ENCODE measurements around the gene LDLRAD3.

Gene LDLRAD3

DNA sequence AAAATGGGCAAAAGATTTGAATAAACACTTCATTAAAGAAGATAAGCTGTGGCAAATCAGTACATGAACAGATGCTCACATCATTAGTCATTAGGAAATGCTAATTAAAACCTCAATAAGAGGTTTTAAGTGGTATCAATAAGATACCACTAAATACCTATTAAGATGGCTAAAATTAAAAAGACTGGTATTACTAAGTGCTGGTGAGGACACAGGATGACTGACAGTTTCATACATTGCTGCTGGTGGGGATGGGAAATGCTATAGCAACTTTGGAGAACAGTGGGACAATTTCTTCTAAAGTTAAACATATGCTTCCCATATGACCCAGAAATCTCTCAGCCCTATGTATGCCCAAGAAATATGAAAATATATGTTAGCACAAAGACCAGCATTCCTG lies 276.1 kb downstream of the LDLRAD3 start:
- no peak for DNase-seq

DNA sequence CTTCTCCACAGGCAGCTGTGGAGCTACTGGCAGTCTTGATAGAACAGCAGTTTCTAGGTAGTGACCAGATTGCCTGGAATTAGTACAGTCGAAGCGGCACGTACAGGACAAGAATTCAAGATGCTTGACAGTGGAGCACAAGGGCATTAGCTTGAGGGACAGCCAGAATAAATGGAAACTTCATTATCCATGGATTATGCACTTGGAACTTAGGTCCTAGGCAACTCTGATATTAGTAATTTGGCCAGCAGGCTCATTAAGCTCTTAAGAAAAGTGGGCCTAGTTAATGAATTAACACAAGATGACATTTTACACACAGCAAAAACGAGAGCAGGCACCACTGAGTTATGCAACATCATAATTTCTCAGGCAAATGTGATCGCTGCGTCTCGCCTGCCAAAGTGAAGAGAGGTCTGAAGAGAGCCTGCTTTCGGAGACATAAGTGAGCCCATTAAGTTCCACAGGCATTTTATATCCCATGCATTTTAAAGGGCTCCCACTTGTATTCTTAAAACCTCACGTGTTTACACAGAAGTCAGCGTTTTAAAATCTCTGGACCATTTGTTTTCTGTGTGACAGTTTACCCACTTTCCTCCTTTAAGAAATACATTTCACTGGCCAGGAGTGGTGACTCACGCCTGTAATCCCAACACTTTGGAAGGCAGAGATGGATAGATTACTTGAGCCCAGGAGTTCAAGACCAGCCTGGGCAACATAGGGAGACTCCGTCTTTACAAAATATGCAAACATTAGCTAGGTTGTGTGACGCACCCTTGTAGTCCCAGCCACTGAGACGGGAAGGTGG lies 279.2 kb downstream of the LDLRAD3 start:
- no peak for DNase-seq

DNA sequence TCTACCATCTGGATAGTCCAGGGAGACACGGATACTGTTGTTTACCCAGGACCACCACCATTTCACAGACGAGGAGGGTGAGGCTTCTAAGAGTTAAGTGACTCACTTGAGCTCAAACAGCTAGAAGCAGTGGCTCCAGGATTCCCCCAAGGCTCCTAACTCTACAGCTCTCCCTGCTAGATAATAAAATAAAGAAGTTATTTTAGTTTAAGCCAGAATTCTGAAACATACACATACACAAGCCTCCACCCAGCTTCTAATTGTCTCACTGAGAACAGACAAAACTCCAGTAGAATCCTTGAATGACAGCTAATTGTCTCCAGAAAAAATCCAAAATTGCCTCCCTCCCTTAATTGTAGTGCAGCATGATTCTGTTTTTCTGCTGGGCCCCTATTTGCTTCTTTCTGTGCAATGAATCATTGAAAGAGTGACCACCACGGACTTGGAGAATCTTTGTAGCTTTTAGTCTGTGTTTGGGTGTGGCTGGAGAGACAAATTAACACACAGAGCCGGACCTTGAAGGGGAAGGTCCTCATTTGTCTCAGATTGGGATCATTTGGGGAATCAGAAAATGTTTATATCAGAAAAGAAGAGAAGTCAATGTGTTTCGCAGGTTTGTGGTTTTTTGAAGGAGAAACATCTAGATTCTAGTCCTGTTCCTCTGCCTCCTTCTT lies 280.5 kb downstream of the LDLRAD3 start:
- no peak for DNase-seq

DNA sequence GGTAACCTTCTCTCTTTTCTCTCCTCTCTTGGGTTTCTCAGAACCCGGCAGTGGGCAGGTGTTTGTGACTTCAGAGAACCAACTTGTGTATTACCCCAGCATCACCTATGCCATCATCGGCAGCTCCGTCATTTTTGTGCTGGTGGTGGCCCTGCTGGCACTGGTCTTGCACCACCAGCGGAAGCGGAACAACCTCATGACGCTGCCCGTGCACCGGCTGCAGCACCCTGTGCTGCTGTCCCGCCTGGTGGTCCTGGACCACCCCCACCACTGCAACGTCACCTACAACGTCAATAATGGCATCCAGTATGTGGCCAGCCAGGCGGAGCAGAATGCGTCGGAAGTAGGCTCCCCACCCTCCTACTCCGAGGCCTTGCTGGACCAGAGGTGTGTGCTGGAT lies 283.2 kb downstream of the LDLRAD3 start:
- no peak for DNase-seq

DNA sequence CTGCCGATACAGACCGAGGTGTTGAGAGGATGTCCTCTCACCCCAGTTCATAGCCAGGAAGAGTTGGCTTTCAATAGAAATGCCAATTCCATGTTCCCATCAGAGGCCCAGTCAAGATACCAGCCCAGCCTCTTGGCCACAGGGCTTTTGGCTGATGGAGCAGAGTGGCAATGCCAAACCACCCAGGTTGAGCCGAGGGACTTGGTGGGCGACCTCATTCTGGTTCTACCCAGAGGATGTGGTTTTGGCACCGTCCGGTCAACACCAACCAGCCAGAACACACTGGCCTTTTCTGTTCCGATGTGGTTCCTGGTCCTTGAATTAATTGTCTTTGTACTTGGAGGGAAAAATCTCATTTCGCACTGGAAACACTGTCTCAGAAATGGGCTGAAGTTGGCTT lies 284.8 kb downstream of the LDLRAD3 start:
- DNase-seq, result no peak

DNA sequence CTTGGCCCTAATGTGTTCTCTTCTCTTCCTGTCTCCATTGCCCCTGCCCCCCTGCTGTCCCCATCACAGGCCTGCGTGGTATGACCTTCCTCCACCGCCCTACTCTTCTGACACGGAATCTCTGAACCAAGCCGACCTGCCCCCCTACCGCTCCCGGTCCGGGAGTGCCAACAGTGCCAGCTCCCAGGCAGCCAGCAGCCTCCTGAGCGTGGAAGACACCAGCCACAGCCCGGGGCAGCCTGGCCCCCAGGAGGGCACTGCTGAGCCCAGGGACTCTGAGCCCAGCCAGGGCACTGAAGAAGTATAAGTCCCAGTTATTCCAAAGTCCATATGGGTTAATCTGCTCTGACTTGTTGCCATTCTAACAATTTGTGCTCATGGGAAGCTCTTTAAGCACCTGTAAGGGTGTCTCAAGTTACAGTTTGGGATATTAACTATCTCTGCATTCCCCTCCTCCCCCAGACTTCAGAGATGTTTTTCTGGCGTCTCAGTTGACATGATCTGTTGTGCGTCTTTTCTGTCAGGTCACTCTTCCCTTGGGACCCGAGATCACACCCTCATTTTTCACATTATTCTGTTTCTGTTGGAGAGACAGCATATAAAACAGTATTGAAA lies 285.3 kb downstream of the LDLRAD3 start:
- no peak for DNase-seq

DNA sequence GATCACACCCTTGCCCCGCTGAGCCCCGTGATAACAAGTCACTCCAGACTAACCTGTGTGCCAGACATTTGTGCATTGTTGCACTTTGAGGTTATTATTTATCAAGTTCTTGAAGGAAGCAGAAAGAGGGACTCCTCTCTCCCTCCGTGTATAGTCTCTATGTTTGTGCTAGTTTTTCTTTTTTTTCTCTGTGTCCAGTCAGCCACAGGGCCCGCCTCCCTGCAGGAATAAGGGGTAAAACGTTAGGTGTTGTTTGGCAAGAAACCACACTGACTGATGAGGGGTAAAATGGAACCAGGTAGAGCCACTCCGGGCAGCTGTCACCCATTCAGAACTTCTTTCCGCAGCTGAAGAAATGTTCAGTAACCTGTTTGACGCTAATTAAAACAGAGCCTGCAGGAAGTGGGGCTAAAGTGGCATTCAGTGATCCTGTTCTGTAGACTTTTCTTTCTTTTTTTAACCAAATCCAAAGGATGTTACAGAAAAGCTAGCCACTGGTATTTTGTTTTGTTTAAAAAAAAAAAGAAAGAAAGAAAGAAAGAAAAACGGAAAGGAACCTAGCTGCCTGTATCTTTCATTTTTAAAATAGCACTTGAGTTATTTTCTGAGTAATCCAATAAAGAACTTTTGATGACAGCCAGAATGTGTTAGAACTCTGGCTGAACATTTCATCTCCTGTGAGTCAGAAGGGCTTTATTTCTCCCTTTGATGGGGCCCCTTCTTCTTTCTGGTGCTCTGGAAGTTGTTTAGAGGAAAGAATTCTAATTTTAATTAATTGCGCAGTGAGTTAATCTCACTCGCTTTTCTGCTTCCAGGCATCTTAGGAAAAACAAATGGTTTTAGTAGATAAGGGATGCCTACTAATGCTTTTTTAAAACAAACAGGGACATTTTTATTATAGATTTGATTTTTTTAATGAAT lies 287.2 kb downstream of the LDLRAD3 start:
- no peak for DNase-seq

DNA sequence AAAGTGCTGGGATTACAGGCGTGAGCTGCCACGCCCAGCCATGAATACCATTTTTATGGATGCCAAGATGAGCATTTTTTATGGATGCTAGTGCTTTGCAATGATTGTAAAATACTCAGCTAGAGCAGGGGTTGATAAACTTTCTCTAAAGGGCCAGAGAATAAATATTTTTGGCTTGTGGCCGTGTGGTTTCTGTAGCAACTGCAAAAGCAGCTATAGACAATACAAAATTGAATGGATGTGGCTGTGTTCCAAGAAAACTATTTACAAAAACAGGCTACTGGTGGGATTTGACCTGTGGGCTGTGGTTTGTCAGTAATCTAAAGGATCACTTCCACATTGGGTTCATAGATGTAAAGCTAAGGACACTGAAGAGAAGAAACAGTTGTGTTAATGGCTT lies 289.3 kb downstream of the LDLRAD3 start:
- DNase-seq, result no peak

DNA sequence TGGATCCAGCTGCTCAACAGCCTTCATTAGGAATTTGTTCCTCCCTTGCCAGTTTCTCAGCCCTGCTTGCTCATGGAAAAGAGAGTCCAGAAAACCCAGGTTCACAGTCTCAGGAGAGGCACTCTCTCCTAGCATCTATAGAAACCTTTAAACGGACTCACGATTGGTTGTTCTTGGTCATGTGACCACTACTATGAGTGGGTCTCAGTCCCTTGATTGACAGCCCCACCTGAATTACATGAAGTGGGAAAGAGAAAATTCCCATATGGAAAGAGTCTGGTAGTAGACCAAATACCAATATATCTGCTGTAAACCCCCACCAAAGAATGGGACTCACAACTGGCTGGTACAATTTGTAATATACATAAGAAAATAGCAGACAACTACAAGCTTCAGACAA lies 291.0 kb downstream of the LDLRAD3 start:
- DNase-seq, result no peak

DNA sequence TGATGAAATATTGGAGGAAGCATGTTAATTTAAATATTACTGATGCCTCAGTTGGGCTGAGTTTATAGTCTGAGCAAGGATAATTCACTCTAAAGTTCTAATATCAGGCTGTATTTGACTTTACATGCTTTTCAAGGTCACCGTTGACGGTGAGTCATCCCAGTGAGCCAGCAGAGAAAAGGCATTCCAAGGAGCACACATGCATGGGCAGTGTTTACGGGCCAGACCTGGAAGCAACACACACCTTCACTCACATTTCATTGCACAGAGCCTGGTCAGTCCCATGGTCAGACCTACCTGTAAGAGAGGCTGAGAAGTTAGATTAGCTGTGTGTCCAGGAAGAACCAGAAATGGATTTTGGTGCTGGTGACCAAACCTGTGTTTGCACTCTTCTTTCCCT lies 291.9 kb downstream of the LDLRAD3 start:
- DNase-seq, result no peak

DNA sequence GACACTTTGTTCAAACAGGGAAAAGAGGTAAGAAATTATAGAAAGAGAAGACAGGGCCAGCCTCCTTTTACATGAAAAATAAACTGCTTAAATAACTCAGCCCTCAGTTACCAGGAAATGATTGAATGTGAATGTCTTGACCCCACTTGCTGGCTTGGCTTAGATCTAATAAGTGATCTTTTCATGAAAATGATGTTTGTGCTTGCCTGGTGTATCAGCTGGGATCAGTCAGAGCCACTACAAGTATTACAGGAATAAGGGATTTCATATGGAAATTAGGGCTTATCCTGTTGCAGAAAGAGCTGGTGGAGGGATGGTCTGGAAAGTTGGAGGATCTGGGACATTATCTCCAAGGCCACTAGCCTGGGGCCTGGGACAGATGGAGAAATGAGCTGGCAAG lies 293.5 kb downstream of the LDLRAD3 start:
- no peak for DNase-seq

DNA sequence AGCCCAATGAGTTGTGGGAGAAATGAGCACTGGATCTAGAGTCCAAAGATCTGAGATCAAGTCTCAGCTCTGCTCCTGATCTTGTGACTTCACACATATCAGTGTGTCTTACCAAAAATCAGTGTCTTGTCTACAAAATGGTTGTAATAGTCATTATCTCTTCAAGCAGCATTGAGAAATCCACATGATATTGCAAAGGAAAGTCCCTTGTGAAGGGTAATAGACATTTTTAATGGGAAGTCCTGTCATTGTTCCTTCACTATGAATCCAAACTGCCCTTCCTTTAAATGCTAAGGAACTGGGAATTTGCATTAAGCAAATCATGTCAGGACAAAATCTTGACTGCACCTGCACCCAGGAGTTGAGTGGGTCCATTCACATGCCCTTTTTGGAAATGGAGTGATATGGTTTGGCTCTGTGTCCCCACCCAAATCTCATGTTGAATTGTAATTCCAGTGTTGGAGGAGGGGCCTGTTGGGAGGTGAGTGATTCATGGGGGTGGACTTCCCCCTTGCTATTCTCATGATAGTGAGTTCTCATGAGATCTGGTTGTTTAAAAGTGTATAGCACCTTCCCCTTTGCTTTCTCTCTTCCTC lies 294.3 kb downstream of the LDLRAD3 start:
- no peak for DNase-seq

DNA sequence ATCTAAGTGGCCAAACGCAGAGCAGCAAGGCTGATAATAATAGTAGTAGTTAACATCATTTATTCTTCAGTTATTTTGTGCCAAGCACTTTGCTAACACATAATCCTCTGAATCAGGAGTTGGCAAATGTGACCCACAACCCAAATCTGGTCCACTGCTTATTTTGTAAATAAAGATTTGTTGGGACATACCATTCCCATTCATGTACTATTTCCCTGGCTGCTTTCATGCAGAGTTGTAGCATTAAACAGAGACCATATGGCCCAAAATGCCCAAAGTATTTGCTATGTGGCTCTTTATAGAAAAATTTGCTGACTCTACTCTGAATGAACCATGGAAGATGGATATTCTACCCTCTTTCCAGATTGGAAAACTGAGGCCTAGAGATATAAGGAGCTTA lies 295.0 kb downstream of the LDLRAD3 start:
- DNase-seq, result no peak

DNA sequence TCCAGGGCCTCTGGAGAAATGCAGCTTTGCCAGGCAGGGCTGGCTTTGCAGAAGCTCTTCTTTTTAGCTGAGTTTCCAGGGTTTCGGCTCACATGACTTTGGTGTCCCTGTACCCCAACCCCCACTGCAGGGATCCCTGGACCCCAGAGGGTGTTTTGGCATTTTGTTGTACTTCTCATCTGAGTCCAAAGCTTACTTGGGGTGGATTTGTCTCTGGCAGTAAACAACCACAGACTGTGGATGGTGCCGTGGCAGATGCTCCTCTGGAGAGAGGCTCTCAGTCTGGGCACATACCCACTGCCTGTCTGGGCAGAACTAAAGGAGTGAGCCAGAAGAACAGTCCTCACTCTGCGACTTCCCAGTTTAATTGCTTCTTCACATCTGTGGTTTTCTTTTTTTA lies 295.8 kb downstream of the LDLRAD3 start:
- DNase-seq, result no peak

DNA sequence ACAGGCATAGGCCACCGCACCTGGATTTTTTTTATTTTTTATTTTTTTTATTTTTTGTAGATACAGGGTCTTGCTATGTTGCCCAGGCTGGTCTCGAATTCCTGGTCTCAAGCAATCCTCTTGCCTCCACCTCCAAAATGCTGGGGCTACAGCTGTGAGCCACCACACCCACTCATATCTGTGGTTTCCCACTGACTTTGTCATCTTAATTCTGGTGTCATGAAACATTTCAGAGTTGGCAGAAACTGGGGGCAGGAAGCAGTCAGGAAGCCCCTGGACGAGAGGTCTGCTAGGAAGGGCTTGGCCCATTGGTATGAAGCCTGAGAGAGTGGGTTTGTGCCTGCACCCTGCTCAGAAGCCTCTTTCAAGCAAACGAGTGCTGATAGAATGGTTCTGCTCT lies 296.3 kb downstream of the LDLRAD3 start:
- DNase-seq, result no peak

DNA sequence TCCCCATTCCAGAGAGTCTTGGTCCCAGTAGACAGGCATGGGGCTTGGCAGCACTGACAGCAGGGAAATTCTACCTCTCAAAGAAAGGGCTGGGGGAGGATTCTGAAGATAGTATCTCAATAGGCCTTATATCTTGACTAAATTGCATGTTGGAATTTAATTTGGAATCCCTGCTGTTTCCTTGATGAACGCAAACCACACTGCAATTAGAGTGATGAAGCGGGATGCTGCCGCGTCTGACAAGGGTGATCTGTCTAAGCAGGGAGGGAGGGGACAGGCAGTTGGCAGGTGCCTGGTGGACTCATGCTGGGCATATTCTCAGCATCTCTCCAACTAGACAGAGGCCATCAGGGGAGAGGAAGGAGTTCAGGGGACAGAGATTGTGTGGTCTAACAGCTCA lies 296.9 kb downstream of the LDLRAD3 start:
- DNase-seq, result no peak

DNA sequence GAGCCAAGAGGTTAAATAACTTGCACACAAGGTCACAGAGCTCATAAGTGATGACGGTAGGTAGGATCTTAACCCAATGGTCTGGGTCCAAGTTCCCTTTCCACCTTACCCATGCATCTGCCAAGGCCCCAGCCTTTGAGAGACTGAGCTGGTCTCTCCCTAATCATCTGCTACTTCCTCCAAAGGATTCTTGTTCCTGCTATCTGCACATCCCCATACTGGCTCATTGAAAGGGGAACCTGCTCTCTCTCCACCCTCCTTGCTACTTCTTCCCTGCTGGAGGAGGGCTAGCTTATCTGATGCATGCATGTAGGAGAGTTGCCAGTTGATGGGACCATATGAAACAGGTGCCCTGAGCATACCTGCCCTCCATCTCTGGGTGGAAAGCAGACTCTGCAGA lies 297.6 kb downstream of the LDLRAD3 start:
- DNase-seq, result no peak

DNA sequence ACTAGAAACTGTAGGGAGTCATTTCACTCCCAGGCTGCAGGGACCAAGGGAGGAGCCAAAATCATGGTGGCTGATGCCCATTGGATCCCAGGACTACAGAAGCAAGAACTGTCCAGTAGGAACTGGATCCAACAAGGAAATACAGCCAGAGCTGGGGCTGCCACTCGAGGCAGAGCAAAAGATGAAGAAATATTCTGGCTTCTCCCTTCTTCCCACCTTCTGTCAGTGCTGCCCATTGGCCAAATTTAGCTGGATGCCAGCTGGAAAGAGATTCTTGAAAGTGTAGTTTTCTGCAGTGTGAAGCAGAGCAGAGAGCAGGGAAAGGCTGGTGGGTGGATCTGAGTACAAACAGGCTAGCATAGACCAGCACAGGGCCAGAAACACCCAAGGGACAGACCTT lies 299.8 kb downstream of the LDLRAD3 start:
- no peak for DNase-seq

DNA sequence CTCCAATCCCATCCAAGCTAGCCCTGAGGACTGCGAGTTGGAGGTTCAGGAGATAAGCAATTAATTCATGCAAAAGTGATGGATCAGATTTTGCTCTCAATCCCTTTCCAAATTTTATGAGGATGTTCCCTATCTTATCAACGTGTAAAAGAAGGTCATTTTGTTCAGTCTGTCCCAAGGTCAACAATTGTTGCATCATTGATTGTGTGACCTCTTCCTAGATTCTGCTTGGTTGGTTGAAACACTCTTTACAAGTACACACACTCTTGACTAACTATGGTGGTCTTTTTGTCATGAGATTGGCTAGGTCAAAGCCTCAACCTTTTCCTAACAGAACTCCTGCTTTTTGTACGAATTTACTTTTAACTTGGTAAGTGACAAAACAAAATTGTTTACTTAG lies 303.6 kb downstream of the LDLRAD3 start:
- DNase-seq, result no peak

DNA sequence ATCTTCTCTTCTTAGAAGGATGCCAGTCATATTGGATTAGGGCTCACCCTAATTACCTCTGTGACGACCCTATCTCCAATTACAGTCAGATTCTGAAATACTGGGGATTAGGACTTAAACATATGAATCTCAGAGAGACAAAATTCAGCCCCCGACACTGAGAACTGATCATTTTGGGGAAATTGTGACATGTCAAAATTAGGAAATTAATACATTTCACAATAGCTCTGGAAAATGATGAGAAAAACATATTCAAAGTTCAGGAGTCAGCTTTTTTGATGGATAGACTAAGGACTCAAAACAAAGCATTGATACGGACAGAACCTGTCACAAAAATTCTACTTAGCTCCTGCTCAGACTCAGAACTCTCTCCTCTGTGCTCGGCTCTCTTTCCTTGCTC lies 304.6 kb downstream of the LDLRAD3 start:
- DNase-seq, result no peak

DNA sequence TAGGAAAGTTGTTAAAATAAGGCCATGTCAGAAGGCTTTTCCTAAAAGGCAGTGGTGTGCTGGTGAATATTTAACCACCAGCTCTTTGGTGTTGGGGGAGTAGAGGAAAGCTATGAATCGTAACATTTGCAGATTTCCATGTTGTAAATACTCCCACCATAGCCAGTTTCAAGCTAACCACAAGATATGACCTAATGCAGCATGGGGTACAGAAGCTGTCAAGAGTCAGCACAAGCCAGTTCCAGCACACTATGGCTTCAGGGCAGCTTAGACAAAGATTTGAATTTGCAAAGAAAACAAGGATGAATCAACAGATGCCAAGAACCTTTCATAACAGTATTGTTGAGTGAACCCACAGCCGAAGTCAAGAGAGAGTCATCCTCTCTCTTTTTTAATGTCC lies 305.4 kb downstream of the LDLRAD3 start:
- DNase-seq, result no peak

DNA sequence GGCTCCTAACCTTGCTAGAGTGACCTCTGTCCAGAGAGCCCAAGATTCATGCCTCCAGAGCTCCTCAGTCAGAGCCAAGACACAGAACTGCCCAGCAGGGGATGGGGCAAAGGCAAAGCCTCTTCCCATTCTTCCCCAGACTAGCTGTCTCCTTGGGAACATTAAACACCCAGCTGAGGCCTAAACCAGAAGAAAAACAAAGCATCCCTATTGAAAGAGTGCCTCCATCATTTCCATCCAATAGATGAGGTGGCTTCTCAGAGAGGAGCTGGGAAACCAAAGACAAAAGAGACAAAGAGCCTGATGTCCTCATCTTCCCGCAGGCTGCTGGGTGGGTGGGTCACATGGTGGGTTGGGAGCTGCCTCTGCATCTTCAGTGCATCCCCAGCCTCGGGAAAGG lies 308.0 kb downstream of the LDLRAD3 start:
- no peak for DNase-seq

DNA sequence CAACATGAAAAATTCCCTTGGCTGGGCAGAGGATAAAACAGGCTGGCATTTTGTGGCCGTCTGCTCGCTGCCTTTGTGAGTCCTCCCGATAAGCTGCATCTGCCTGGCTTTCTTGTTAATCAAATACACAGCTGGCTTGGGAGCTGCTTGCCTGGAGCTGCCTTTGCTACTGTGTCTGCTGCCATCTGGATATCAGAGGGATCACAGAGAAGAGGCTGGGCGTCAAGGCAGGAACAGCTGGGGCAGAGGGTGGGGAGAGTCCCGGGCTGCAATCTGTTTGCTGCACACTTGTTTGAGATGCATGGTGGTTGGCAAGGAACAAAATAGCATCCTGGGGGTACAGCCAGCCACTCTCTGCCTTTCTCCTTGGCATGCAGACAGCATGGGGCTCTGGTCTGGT lies 309.4 kb downstream of the LDLRAD3 start:
- DNase-seq, result no peak
